NCI-H1105 treated with DMSO at 0.1 percent for 48 hours (cell line): Measurements from ENCODE around the gene FRMD8.
"Not testable (repeated sequence)": the region's sequence is repeated elsewhere in the genome, so short reads cannot be mapped to it uniquely, and the experiment has no call there.

Source experiments
- DNase-seq: peaks from one replicate; lab custom pipeline; 2025; lab: John Stamatoyannopoulos, UW

The FRMD8 gene

DNA sequence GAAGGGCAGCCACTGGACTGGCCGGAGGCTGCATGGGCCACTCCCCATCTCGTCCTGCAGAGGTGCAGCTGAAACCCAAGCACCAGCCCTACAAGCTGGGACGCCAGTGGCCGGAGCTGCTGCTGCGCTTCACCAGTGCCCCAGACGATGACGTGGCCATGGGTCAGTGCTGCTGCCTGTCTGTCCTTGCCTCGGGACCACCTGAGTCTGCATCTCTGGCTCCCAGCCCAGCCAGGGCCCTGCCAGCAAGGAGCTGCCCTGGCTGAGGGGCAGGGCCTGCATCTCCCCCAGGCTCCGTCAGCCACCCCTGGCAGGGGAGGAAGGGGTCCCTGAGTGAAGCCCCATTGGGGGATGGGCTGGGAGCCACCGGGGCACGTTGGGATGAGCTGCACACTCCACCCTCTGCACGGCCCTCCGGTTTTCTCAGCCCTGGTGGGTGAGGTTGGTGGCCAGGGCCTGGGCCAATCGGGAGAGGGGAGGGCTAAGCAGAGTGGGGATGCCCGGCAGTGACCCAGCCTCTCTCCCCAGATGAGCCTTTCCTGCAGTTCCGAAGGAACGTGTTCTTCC, 7.2 kb downstream of the FRMD8 start:
- no peak for DNase-seq

DNA sequence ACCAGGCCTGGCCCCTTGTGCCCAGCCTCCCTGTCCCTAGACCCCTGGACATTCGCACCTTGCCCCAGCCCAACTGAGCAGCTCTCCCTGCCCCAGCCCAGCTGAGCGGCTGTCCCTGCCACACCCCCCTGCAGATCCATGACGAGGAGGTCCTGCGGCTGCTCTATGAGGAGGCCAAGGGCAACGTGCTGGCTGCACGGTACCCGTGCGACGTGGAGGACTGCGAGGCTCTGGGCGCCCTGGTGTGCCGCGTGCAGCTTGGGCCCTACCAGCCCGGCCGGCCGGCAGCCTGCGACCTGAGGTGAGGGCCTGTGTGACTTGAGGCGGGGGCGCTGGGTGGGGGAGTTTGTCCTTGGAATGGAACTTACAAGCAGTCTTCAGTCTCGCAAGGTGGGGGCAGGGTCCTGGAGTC, 7.7 kb downstream of the FRMD8 start:
- no peak for DNase-seq

DNA sequence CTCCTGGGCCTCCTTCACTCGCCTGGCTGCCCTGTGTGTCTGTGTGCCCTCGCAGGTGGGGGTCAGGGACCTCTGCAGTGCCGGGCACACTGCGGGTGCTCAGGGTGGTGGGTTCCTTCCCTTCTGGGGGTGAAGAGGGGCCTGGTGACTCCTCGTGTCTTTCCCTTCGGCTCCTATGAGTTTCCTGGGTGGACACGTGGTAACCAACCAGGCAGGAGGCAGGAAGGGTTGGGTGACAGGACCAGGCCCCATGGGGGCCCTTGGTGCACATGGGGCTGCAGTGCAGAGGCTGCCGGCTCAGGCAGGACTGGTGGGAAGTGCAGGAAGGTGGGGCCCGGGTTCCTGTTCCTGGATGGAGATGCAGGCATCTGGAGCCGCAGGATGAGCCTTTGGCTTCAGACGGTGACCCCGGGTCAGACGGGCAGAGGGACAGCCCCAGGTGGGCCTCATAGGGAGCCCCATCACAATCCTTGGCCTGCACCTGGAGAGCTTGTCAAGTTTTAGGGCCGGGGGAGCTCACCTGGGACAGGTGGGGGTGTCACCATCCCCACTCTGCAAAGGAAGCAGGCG, 9.6 kb downstream of the FRMD8 start:
- DNase-seq: no peak

DNA sequence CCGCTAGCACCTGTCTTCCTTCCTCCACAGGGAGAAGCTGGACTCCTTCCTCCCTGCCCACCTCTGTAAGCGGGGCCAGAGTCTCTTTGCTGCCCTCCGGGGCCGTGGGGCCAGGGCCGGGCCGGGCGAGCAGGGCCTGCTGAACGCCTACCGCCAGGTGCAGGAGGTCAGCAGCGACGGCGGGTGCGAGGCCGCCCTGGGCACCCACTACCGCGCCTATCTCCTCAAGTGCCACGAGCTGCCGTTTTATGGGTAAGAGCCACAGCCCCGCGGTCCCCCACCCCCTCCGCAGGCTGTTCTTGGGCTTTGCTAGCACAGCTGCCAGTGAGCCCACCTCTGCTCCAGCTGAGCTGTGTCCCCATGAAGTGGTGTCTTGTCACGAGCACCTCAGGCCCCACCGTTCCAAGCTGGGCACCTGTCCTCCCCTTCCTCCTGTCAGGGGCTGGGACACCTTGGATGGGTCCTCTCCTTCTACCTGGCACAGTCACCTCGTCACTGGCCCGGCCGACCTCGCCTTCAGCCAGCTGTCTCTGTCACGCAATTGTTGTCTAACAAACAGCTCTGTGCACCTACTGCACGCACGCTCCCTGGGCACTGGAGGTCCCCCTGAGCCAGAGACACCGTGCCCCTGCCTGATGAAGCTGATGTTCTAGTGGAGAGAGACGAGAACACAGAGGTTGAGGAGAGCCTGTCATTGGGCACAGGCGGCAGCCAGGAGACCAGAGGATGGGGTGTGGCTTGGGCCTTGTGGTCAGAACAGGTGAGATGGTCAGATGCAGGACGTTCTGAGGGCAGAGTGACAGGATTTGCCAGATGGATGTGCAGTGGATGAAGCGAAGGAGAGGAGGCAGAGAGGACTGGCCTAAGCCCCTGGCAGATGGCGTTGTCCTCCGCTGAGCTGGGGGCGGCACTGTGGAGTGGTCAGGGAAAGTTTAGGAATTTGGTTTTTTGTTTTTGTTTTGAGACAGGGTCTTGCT, 10.6 kb downstream of the FRMD8 start:
- no peak for DNase-seq

DNA sequence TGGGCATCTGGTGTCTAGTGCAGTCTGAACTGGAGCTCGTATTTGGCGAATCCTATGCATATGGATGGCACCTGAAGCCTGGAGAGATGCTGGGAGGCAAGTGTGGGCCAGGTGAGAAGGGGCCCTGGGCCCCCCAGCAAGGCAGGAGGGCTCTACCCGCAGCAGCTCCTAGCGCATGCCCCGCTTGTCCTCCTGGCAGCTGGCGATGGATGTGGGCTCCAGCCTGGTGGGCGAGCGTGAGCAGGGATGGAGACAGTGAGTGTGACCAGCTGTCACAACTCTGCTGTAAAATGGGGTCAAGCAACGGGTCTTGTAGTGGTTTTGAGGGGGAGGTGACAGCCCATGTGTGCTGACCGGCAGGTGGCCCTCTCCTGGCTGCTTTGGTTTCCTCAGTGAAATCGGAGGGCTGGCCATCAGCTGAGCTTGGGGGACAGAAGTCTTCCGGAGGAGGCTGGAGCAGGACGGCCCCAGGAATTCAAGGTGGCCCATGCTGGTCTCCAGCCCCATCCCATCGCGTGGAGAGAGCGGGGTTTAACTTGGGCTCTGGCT, 12.0 kb downstream of the FRMD8 start:
- DNase-seq: no peak

DNA sequence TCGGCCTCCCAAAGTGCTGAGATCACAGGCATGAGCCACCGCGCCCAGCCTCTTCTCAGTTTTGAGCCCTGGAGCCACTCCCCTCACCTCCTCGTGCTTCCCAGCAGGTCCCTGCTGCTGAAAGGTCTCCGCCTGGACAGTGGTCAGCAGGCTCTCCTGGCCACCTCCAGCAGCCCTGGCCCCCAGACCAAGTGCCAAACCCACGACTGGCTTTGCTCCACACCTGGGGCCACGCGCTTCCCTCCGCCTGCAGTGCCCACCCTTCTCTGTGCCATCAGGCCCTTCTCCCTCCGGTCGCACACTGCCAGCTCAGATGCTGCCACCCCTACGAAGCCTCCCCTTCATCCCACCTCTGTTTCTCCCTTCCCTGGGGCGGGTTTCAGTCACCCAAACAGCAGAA, 12.8 kb downstream of the FRMD8 start:
- DNase-seq: no peak

DNA sequence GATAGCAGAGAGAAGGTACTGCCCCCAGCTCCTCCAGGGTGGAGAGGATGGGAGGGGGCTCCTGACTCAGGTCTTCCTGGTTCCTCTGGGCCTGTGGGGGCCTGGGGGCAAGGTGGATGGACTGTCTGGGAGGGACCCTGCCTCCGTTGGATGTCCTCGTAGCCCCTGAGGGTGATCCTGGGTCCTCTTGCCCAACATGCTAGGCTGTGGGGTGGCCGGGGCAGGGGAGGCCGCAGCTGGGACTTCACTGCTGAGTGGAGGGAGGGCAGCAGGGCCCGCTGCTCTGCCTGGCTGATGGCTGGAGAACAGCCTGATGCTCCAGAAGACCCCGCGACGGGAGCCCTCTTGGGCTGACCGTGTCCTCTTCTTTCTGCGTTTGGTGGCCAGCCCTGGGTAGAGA, 13.4 kb downstream of the FRMD8 start:
- DNase-seq: no peak

DNA sequence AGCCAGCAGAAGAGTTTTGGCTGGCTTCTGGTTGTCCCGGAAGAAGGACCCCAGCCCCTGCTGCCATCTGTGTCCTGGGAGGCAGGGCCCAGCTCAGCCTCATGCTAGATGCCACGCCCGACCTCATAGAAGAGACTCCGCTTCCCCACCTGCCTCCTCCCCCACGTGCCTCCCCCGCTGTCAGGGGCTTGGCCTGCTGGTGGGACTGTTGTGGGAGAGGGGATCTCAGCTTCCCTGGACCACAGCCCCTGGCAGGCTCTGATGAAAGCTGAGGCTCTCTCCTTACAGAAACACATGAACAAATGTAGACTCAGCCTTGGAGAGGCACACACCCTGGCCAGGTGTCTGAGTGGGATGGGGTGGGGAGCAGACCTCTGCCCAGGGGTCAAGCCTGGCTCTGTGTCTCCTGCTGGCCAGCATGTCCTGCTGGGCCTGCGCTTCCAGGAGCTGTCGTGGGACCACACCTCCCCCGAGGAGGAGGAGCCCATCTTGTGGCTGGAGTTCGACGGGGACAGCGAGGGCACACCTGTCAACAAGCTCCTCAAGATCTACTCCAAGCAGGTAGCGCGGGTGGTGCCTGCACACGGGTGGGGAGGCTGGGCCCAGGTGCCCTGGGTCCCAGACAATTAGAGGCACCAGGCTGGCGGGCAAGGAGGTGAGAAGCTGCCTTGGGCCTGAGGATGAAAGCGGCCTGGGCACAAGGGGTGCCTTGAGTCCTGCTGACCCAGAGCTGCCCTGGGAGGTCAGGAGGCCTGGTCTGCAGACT, 14.1 kb downstream of the FRMD8 start:
- DNase-seq: no peak

DNA sequence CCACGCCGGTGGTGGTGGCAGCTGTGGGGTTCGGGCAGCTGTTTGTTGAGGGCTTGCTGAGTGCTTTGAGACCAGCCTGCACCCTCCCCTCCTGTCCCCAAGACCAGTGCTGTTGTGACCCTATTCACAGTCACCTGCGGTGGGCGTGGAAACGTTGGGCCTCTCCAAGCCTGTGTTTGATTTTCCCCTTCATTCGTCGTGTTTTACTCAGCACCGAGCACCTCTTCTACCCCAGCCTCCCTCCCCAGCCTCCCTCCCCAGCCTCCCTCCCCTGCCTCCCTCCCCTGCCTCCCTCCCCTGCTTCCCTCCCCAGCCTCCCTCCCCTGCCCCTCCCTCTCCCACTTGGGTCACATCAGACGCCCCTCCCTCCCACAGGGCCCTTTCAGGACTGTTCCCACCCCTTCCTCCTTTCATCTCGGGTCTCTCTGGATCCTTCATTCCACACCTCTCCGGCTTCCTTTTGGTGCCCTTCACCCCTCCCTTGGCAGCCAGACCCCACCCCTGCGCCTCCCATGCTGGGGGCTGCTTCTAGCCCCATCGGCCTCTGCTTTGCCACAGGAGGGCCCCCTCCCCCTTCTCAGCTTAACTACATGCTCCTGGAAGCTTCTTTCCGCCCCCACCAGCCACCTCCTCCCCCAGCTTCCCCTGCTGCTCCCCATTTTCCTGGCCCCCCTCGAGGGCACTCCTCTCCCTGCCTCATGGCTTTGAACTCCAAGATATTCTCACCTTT, 14.8 kb downstream of the FRMD8 start:
- no peak for DNase-seq

DNA sequence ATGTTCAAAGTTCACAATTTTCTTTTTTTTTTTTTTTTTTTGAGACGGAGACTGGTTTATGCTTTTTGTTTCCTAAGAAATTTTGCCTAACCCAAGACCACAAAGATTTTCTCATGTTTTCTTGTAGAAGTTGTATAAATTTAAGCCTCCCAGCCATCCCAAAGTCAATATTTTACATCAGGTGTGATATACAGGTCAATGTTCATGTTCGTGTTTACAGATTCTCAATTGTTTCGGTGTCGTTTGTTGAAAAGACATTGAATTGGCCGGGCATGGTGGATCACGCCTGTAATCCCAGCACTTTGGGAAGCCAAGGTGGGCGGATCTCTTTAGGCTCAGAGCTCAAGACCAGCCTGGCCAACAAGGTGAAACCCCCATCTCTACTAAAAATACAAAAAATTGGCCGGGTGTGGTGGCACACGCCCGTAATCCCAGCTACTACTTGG, 15.4 kb downstream of the FRMD8 start:
- DNase-seq: no peak

DNA sequence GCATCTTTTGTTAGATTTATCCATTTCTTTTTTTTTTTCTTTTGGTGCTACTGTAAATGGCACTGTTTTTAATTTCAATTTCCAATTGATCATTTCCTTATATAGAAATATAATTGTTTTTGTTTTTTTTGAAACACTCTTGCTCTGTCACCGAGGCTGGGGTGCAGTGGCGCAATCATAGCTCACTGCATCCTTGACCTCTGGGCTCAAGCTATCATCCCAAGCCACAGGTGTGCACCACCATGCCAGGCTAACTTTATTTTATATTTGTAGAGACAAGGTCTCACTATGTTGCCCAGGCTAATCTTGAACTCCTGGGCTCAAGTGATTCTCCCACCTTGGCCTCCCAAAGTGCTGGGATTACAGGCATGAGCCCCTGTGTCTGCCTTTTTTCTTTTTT, 16.4 kb downstream of the FRMD8 start:
- no peak for DNase-seq

DNA sequence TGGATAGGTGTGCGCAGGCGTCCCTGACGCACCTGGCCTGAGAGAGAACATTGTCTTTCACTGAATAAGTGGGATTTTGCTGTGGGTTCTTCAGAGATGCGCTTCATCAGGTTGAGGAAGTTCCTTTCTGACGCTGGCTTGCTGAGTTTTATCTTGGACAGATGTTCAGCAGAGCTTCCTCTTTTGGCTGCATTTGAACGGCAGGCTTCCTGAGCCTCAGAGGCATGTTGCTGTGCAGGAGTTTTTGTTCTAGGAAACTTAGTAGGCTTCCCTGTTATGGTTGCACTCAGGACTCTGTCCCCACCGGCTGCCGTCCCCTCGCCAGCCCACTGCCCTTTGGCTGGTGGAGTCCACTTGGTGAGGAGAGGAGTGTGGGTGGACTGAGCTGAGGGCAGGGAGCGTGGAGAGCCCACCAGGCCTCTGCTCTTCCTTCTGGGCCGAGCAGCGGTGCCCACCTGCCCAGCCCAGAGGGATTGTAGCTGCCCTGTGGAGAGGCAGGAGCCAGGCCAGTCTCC, 17.2 kb downstream of the FRMD8 start:
- no peak for DNase-seq

DNA sequence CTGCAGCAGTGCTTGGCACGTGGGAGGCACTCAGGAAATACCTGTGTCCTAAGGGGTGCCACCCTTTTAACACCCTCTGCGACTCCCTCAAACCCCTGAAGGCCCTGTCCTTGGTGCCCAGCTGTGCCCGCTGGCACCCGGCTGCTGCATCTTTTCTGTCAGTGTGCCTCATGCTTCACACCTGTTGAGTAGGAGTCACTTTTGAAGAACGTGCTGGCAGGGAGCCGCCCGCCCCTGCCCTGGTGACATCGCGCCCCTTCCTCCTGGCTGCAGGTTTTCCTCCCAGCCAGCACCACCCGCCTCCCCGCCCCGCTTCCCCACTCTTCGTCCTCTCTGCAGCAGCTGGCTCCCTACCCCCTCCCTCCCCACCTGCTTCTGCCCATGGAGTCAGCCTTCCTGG, 17.8 kb downstream of the FRMD8 start:
- no peak for DNase-seq

DNA sequence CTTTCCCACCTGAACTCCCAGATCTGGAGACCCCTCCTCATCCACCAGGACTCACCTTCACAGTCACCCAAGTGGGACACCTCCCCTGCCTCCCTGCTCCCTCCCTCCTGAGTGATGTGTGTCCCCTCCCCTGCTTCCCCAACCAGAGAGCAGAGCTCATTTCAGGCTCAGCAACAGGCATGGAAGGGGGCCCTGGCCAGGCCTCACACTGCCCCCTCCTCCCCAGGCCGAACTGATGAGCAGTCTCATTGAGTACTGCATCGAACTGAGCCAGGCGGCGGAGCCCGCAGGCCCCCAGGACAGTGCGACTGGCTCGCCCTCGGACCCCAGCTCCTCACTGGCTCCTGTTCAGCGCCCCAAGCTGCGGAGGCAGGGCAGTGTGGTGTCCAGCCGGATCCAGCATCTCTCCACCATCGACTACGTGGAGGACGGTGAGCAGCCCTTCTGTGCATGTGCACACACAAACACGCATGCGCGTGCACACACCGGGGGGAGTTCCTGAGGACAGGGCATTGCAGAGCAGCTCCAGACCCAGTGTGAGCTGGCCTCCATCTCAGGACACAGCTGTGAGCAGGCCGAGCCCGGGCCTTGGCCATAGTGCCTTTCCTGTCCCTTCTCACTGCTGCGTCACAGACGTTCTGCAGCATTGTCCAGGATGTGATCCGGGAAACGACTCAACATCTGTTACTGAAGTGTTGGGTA, 18.4 kb downstream of the FRMD8 start:
- no peak for DNase-seq

DNA sequence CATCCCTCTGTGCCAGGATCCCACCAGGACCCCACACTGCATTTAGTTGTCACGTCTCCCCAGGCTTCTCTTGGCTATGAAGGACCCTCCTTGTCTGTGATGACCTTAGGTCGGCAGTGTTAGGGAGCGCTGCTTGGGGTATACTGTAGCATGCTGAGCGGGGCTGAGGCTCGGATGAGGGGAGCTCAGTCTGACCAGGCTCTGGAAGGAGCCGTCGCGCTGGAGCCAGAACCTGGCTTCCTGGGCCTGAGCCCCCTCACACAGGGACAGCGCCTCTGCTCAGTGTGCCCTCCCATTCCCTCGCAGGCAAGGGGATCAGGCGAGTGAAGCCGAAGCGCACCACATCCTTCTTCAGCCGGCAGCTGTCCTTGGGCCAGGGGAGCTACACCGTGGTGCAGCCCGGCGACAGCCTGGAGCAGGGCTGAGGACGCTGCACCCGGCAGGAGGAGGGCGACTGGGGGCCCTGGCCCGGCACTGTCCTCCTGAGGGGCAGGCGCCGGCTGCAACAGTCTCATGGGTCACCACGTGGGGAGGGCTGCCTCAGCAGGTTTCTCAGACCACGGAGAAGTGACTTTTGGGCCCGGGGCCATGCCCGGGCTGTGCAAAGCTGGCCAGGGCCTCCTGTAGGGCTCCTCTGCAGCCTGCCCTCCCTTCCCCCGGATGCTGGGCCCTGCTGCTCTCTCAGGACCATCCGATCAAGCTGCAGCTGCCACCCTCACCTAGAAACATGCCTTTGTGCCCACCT, 24.7 kb downstream of the FRMD8 start:
- DNase-seq: no peak

DNA sequence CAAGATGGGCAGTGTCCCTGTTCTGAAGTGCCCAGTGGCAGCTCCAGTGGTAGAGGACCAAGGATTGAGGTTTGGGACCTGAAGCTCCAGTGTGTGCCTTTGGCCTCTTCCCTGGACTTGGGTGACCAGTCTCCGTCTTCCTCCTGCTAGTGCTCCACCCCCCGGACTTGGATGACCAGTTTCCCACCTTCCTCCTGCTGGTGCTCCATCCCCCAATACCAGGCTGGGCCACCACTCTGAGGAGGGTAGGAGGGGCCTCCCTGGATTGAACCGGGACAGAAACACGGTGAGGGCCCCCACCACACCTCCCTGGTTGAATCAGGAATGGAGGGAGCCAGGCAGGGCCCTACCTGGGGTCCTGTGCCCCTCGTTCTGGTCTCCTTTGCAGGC, 25.2 kb downstream of the FRMD8 start:
- DNase-seq: no peak

DNA sequence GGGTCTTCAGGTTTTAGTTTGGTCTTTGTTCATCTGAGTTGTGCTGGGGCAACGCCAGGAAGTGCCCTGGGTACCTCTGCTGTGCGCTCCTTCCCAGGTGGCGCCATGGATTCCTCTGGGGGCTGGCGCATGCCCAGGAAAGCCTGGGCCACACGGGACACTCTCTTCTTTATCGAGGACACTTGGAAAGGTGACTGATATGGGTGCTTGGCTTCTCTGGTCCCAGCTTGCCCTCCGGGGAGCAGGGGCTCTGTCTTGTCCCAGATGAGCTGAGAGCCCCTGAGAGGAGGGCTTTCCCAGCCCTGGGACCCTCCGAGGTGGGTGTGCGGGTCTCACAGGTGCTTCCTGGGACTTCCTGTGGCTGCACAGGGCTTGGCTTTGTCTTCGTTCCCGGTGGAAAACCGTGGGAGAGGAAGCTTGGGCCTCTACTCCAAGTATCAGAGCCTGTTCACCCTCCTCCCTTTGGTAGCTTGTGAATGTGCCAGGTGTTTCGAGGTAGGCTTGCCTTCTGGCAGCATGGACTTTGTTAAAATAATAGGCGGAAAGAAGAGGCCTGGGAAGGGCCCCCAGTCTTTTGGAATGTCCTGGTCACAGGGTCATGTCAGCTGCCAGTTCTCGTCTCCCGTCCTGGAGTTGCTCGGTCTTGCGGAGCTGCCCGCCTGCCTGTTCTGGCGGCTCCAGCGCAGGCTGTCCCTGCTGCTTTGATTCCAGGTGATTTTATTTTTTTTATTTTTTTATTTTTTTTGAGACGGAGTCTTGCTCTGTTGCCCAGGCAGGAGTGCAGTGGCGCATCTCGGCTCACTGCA, 26.0 kb downstream of the FRMD8 start:
- no peak for DNase-seq

DNA sequence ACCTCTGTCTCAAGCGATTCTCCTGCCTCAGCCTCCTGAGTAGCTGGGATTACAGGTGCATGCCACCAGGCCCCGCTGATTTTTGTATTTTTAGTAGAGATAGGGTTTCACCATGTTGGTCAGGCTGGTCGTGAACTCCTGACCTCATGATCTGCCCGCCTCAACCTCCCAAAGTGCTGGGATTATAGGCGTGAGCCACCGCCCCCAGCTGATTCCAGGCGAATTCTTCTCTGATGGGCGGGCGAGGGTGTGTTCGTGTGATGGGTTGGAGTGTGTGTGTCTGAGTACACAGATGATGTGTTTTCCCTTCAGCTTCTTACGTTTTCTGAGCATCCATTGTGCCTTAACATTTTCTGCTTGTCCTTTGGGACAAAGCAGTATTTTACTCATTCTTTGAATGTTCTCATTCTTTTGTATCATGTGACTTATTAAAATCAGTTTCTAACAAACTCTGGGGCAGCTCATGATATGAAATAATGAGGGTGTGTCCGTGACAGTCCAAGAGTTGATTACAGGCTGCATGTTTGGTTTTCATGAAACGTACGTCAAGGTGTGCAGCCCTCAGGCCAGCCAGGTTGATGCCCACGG, 26.7 kb downstream of the FRMD8 start:
- DNase-seq: not testable (repeated sequence)
